Measurements from ENCODE around the gene PAPPA. TPM values are rescaled to one million over a fixed set of nuclear protein-coding genes. Genes with fewer than 3 reads are reported as not detected.

PAPPA gene
- total RNA-seq, 1 experiment from 2014 or later, result 0.17 TPM

- Histone ChIP-seq H2AFZ (ENCODE audit: low read length) (no peak overlapping the region), H4K8ac (replicated peaks; ENCODE audit: insufficient read length, low read depth, low read length) (no peak overlapping the region), H4K5ac (ENCODE audit: insufficient read length, low read depth, low read length) (no peak overlapping the region), H3K27me3 (ENCODE audit: insufficient read depth, low read length) (no peaks in the 10 kb centered on the region), H2BK15ac (ENCODE audit: low read depth, low read length) (no peak overlapping the region), H2AK5ac (ENCODE audit: insufficient read length, low read length) (no peak overlapping the region), H3T11ph (ENCODE audit: low read length) (no peak overlapping the region), H2BK12ac (ENCODE audit: insufficient read length, low read depth, low read length) (no peak overlapping the region), H2BK5ac (ENCODE audit: insufficient read length, low read length) (no peak overlapping the region), H3K9me3 (ENCODE audit: control insufficient read depth, low read depth, low read length) (no peaks in the 10 kb centered on the region), H2BK20ac (ENCODE audit: low read depth, low read length, poor library complexity, severe bottlenecking) (no peak overlapping the region), H3K79me2 (ENCODE audit: insufficient read depth, low read length) (no peaks in the 10 kb centered on the region), H3K79me1 (ENCODE audit: insufficient read depth, low read depth, low read length, poor library complexity, severe bottlenecking) (no peaks in the 10 kb centered on the region), H3K9ac (ENCODE audit: extremely low read depth, insufficient read length, low read length) (no peak overlapping the region), H4K91ac (ENCODE audit: insufficient read length, low read depth, low read length) (no peak overlapping the region), H3K23me2 (ENCODE audit: insufficient read length, low read depth, low read length, poor library complexity, severe bottlenecking) (no peaks in the 10 kb centered on the region), H3K4me1 (ENCODE audit: insufficient read depth, low read length) (no peaks in the 10 kb centered on the region), H3K14ac (ENCODE audit: insufficient read depth, low read length) (no peak overlapping the region), H3K56ac (ENCODE audit: insufficient read length, low read depth, low read length) (no peak overlapping the region), H3K23ac (ENCODE audit: insufficient read length, low read depth, low read length) (no peak overlapping the region), H3K4ac (ENCODE audit: low read depth, low read length) (no peak overlapping the region), H3K18ac (ENCODE audit: insufficient read length, low read depth, low read length) (no peak overlapping the region), H3K4me2 (ENCODE audit: insufficient read depth, insufficient read length, low read length) (no peak overlapping the region), H3K27ac (ENCODE audit: insufficient read length, low read depth, low read length) (no peak overlapping the region), H4K20me1 (ENCODE audit: control insufficient read depth, insufficient read depth, insufficient read length) (no peaks in the 10 kb centered on the region), H2BK120ac (ENCODE audit: low read depth, low read length, poor library complexity, severe bottlenecking) (no peak overlapping the region)
- no peaks in the 10 kb centered on the region for H3K27me3 Mint-ChIP-seq (ENCODE audit: low read depth)
- H3K4me1 Mint-ChIP-seq, result peaks cover 3 to 8% of the 10 kb centered on the region in 2 experiments
- H3K4me3 Mint-ChIP-seq, result no peak overlapping the region
- peaks cover 0 to 6% (median under 1%) of the 10 kb centered on the region in 3 experiments; a peak in 3 of 7 replicates for H3K36me3 Mint-ChIP-seq (ENCODE audit: insufficient read depth in 1 of 3, low read depth in 3 of 3)
- no CpG with 5 or more reads among the region's 3 CpGs for WGBS (ENCODE audit: extremely low coverage, insufficient read length, low lambda C conversion rate)
- DNase-seq, result no peak
- TF ChIP-seq CTCF (conservative IDR thresholded peaks at IDR 0.05), result no peak
- H3K27ac Mint-ChIP-seq, result peak overlapping the region in 1 of 3 experiments; percentile 16; a peak in 2 of 7 replicates
- no peaks in the 10 kb centered on the region for H3K9me3 Mint-ChIP-seq
Observed at GRCh38 chr9:116430849-116431248, 277.3 kb downstream of the PAPPA start.

Measured in H9 (cell line).